GM12865 (cell line): Measurements from ENCODE around the gene RNF215.
A peak's percentile ranks its signal among the peaks of the same experiment; 100 is the strongest.

Experiments
- DNase-seq: peaks from one replicate; pipeline ENCODE4 v3.0.0; 2010; ENCODE audit warnings: low read depth
- H3K4me3 ChIP-seq: 2 replicates; pipeline ENCODE4 v1.5.1; 2011; ENCODE audit warnings: mild to moderate bottlenecking, low read depth, low read length, control low read depth
- CTCF ChIP-seq: IDR thresholded peaks from 2 replicates; pipeline ENCODE4 v1.5.1; 2011; ENCODE audit warnings: low read length, control low read depth, low read depth, inconsistent platforms; ENCODE audit not compliant: insufficient read depth; ENCODE audit errors: missing control alignments

The RNF215 gene

GRCh38 chr22:30361916-30362650 is 25.1 kb downstream of the RNF215 start:
- no peak for DNase-seq
- H3K4me3 ChIP-seq: no peak overlapping the region
- TF ChIP-seq CTCF: no peak

DNA sequence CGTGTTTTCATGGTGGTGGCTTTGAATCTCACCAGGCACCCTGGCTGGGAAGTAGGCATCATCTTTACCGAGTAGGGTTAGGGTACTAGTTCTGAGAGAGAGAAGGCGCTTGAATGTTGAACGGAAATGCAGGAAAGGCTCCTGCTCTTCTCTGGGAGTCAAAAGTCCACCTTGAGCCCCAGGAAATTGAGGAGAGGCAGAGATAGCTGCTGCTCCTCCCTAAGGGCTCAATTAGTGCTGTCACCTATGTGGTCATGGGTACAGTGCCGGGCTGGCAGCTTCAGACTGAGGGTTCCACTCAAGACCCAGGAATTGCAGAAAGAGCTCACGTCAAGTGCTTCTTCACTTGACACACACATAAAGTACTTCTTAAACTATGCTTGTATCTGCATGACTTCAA is 28.7 kb downstream of the RNF215 start:
- no peak for DNase-seq
- TF ChIP-seq CTCF: no peak
- H3K4me3 ChIP-seq: no peak overlapping the region

DNA sequence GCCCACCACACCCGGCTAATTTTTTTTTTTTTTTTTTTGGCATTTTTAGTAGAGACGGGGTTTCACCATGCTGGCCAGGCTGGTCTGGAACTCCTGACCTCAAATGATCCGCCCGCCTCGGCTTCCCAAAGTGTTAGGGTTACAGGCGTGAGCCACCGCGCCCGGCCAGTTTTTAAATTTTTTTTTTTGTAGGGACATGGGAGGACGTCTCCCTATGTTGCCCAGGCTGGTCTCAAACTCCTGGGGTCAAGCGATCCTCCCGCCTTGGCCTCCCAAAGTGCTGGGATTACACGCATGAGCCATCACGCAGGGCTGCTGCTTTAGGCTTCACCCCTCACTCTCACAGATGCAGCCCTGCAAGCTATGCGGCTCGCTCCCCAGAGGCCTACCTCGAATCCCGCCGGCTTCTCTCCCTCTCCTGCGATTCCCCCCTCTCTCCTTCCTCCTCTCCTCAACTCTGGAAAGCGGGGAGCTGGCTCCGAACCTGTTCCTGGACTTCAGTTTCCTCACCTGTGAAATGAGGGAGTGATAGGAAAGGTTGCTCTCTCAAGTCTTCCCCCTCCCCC is 29.5 kb downstream of the RNF215 start:
- no peak for TF ChIP-seq CTCF
- DNase-seq: no peak
- H3K4me3 ChIP-seq: no peak overlapping the region; the same call in 1 of the 2 replicates

DNA sequence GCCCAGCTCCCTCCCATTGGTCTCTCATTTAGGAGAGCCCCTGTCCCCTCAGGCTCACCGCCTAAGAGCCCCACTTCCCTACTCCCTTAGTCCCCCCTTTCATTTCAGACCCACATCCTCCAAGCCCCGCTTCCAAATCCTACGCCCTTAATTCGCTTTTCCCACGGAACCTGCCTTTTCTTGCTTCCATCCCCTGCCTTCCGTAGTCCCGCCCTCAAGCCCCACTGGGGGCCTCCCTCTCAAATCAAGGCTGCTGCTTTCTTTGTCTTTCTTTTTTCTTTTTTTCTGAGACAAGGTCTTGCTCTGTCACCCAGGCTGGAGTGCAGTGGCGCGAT is 30.0 kb downstream of the RNF215 start:
- DNase-seq: no peak
- peak overlapping the region; percentile 81 for H3K4me3 ChIP-seq
- TF ChIP-seq CTCF: no peak

GRCh38 chr22:30356449-30357235 is 30.6 kb downstream of the RNF215 start, which contains the start of the genes CCDC157 and SF3A1:
Gene CCDC157, plus strand, starts transcription at chr22:30357007. Its CDS starts 8,994 bp downstream, at chr22:30366001.
Gene SF3A1, minus strand, starts transcription at chr22:30356894. Its CDS starts 102 bp downstream, at chr22:30356792.
- peak within 1 kb of the TSS; percentile 81 for H3K4me3 ChIP-seq
- peak; percentile 95 for DNase-seq
- TF ChIP-seq CTCF: no peak

- no peak overlapping the region for H3K4me3 ChIP-seq
- DNase-seq: no peak
- no peak for TF ChIP-seq CTCF
Measured at GRCh38 chr22:30354644-30355043, 32.6 kb downstream of the RNF215 start.
